KMS-11 (cell line): ENCODE data around the gene PSMC1.

Experiments
- H2AFZ ChIP-seq: fragments of 200-600 bp; sonication (generic); 2 replicates; pipeline ENCODE4 v1.6.1; 2016; ENCODE audit warnings: antibody characterized with exemption, mixed run types, low read depth
- H3K27ac ChIP-seq: fragments of 200-600 bp; sonication (generic); 2 replicates; pipeline ENCODE4 v1.6.1; 2016; ENCODE audit warnings: mild to moderate bottlenecking, mixed run types
- H3K27me3 ChIP-seq: fragments of 200-600 bp; sonication (generic); 2 replicates; pipeline ENCODE4 v1.6.1; 2017; ENCODE audit warnings: mild to moderate bottlenecking, low read depth, mixed run types, moderate library complexity; ENCODE audit not compliant: insufficient read depth
- H3K36me3 ChIP-seq: fragments of 200-600 bp; sonication (generic); 2 replicates; pipeline ENCODE4 v1.6.1; 2017; ENCODE audit warnings: mild to moderate bottlenecking, mixed run types; ENCODE audit not compliant: insufficient read depth
- H3K4me1 ChIP-seq: fragments of 200-600 bp; sonication (generic); 2 replicates; pipeline ENCODE4 v1.6.1; 2016; ENCODE audit warnings: mild to moderate bottlenecking, low read depth, mixed run types; ENCODE audit not compliant: poor library complexity, severe bottlenecking
- H3K4me2 ChIP-seq: fragments of 200-600 bp; sonication (generic); 2 replicates; pipeline ENCODE4 v1.7.0; 2016; ENCODE audit warnings: mild to moderate bottlenecking, mixed run types
- H3K4me3 ChIP-seq: fragments of 200-600 bp; sonication (generic); IDR thresholded peaks from 2 replicates; pipeline ENCODE4 v1.6.1; 2017; ENCODE audit warnings: low read depth, low read length, mixed read lengths; ENCODE audit not compliant: insufficient read depth
- H3K79me2 ChIP-seq: fragments of 200-600 bp; sonication (generic); 2 replicates; pipeline ENCODE4 v1.6.1; 2016; ENCODE audit warnings: low read depth, mixed run types; ENCODE audit not compliant: insufficient read depth
- H3K9ac ChIP-seq: fragments of 200-600 bp; sonication (generic); 2 replicates; pipeline ENCODE4 v1.6.1; 2016; ENCODE audit warnings: mild to moderate bottlenecking, mixed run types
- H4K20me1 ChIP-seq: fragments of 200-600 bp; sonication (generic); 2 replicates; pipeline ENCODE4 v1.6.1; 2016; ENCODE audit warnings: mild to moderate bottlenecking, mixed run types; ENCODE audit not compliant: insufficient read depth
- TF ChIP-seq, protein P1 (sequence below): fragments of 200-600 bp; sonication (generic); conservative IDR thresholded peaks from 2 replicates; pipeline ENCODE4 v1.6.1; 2017; ENCODE audit warnings: low read depth, mild to moderate bottlenecking, antibody characterized with exemption, low read length, moderate library complexity, mixed read lengths

Gene PSMC1

DNA sequence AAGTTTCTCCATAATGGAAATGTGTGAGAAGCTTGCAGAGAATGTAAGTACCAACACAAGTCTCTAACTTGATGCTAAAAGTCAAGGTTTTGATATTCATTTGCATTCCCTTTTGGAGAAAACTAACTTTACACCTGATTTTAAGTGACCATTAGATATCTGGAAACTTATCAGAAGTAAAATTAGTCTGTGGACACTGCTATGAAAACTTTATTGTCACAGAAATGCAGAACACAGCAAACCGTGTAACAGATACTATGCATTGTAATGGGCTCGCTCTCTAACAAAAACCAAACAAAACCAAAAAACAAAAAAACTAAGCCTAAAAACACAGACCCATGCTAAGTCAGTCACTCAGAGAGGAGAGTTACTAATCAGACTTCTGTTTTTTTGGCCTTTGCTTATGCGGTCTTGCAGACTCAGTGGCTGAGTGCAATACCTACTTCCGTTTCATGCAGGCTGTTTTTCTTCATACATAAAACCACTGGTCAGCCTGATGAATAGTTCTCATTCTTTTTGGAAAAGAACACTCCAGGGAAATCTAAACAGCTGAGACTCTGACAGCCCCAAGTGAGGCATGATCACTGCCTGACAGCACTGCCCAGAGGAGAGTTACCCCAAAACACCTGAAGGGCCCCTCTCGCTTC lies 39.6 kb downstream of the PSMC1 start:
- H2AFZ ChIP-seq, result no peak overlapping the region
- H3K36me3 ChIP-seq, result no peaks in the 10 kb centered on the region
- H3K79me2 ChIP-seq, result no peaks in the 10 kb centered on the region
- H3K9ac ChIP-seq, result no peak overlapping the region
- no peaks in the 10 kb centered on the region for H3K4me1 ChIP-seq
- TF ChIP-seq, protein P1, sequence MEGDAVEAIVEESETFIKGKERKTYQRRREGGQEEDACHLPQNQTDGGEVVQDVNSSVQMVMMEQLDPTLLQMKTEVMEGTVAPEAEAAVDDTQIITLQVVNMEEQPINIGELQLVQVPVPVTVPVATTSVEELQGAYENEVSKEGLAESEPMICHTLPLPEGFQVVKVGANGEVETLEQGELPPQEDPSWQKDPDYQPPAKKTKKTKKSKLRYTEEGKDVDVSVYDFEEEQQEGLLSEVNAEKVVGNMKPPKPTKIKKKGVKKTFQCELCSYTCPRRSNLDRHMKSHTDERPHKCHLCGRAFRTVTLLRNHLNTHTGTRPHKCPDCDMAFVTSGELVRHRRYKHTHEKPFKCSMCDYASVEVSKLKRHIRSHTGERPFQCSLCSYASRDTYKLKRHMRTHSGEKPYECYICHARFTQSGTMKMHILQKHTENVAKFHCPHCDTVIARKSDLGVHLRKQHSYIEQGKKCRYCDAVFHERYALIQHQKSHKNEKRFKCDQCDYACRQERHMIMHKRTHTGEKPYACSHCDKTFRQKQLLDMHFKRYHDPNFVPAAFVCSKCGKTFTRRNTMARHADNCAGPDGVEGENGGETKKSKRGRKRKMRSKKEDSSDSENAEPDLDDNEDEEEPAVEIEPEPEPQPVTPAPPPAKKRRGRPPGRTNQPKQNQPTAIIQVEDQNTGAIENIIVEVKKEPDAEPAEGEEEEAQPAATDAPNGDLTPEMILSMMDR, result no peak
- no peak overlapping the region for H3K4me2 ChIP-seq
- H3K4me3 ChIP-seq, result no peak overlapping the region
- no peaks in the 10 kb centered on the region for H3K27me3 ChIP-seq
- no peak overlapping the region for H3K27ac ChIP-seq
- H4K20me1 ChIP-seq, result no peaks in the 10 kb centered on the region

DNA sequence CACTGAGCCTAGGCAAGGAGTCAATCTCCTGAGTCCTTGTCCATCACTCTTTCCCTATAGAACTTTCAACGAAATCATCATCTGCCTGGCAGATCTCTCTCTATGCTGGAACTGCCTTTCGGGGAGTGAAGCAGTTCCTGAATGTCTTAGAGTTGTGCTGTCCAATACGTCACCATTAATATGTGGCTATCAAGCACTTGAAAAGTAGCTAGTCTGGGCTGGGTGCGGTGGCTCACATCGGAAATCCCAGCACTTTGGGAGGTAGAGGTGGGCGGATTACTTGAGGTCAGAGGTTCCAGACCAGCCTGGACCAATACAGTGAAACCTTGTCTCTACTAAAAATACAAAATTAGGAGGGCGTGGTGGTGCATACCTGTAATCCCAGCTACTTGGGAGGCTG lies 40.3 kb downstream of the PSMC1 start:
- no peaks in the 10 kb centered on the region for H4K20me1 ChIP-seq
- TF ChIP-seq, protein P1, result no peak
- H3K9ac ChIP-seq, result no peak overlapping the region
- no peaks in the 10 kb centered on the region for H3K4me1 ChIP-seq
- no peaks in the 10 kb centered on the region for H3K27me3 ChIP-seq
- H2AFZ ChIP-seq, result no peak overlapping the region
- H3K79me2 ChIP-seq, result no peaks in the 10 kb centered on the region
- no peak overlapping the region for H3K4me3 ChIP-seq
- no peak overlapping the region for H3K4me2 ChIP-seq
- H3K27ac ChIP-seq, result no peak overlapping the region
- no peaks in the 10 kb centered on the region for H3K36me3 ChIP-seq

DNA sequence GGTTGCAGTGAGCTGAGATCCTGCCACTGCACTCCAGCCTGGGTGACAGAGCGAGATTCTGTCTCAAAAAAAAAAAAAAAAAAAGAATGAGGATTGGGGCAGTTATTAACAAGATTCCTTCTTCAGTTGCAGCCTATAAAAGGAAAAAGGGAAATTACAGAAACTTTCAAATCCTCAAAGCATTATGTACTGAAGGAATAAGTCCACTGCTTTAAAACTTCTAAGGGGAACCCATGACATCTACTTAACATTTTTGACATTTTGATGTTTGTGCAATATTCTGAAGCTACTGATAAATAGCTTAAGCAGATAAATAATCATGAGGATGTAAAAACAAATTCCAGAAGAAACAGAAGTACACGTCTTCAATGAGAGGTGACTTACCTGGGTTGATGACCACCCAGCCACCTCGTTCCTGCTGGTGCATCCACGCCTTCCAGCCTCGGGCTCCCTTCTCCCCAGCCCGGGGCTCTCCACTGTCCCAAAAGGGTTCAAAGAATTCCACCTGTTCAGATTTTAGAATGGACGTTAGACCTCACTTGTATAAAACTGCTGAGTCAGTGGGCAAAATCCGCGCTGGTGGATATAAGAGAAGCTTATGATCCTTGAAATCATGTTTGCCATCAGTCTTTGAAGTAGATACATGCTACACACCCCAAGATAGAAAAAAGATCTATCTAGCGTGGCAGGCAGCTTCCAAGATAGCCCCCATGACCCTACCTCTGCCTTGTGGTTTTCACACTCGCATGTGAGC lies 41.7 kb downstream of the PSMC1 start:
- H4K20me1 ChIP-seq, result no peaks in the 10 kb centered on the region
- no peak overlapping the region for H3K27ac ChIP-seq
- no peak overlapping the region for H3K9ac ChIP-seq
- H3K36me3 ChIP-seq, result no peaks in the 10 kb centered on the region
- no peaks in the 10 kb centered on the region for H3K4me1 ChIP-seq
- no peak overlapping the region for H2AFZ ChIP-seq
- no peaks in the 10 kb centered on the region for H3K27me3 ChIP-seq
- TF ChIP-seq, protein P1, result no peak
- H3K4me3 ChIP-seq, result no peak overlapping the region
- H3K4me2 ChIP-seq, result no peak overlapping the region
- H3K79me2 ChIP-seq, result no peaks in the 10 kb centered on the region

DNA sequence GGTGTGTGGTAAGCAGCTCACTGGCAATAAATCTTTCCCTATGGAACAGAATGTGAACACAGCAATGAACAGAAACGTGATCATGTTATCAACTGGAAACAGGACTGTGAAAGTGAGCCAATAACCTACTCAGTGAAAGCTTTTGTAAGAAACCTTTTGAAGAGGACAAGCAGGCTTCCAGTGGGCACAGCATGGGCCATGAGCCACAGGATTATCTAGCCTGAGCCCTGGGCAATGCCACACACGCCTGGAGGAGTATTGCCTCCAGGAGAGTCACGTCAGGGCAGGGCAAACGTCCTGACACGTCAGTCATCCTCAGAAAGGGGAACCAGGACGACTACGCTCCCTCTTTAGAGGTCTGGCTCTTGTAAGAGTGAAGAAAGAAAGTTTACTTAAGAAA lies 43.1 kb downstream of the PSMC1 start:
- H4K20me1 ChIP-seq, result no peaks in the 10 kb centered on the region
- H3K27me3 ChIP-seq, result no peaks in the 10 kb centered on the region
- TF ChIP-seq, protein P1, result no peak
- H3K36me3 ChIP-seq, result no peaks in the 10 kb centered on the region
- H3K27ac ChIP-seq, result no peak overlapping the region
- no peak overlapping the region for H3K4me3 ChIP-seq
- H3K4me1 ChIP-seq, result no peaks in the 10 kb centered on the region
- H3K79me2 ChIP-seq, result no peaks in the 10 kb centered on the region
- H2AFZ ChIP-seq, result no peak overlapping the region
- no peak overlapping the region for H3K4me2 ChIP-seq
- H3K9ac ChIP-seq, result no peak overlapping the region
